SK-N-MC (cell line): Measurements from ENCODE around the gene NDOR1.
A peak's percentile ranks its signal among the peaks of the same experiment; 100 is the strongest.

Experiments
- DNase-seq: peaks from one replicate; pipeline ENCODE4 v3.0.0-alpha.2; 2011; ENCODE audit warnings: low read depth, low spot score
- H3K27ac ChIP-seq: fragments of 200-600 bp; sonication (generic); 2 replicates; pipeline ENCODE4 v1.5.1; 2016; ENCODE audit warnings: mixed run types
- H3K36me3 ChIP-seq: fragments of 200-600 bp; sonication (generic); 2 replicates; pipeline ENCODE4 v1.6.1; 2017; ENCODE audit warnings: antibody characterized with exemption, low read length, mixed read lengths; ENCODE audit not compliant: insufficient read depth
- H3K4me3 ChIP-seq: fragments of 200-600 bp; sonication (generic); 2 replicates; pipeline ENCODE4 v1.5.1; 2016
- H3K9ac ChIP-seq: fragments of 200-600 bp; sonication (generic); 2 replicates; pipeline ENCODE4 v1.8.0; 2017; ENCODE audit warnings: mixed run types, mixed read lengths; ENCODE audit not compliant: insufficient read length
- H3K9me3 ChIP-seq: fragments of 200-600 bp; sonication (generic); 2 replicates; pipeline ENCODE4 v1.6.1; 2017; ENCODE audit warnings: low read depth, mild to moderate bottlenecking, antibody characterized with exemption, low read length, moderate library complexity, mixed read lengths
- EZH2 ChIP-seq: fragments of 200-600 bp; sonication (generic); IDR thresholded peaks from one replicate; pipeline ENCODE4 v1.6.1; 2017; ENCODE audit warnings: antibody characterized with exemption
- FOXP2 ChIP-seq: optimal IDR thresholded peaks from 2 replicates; pipeline ENCODE3; 2011; ENCODE audit warnings: mild to moderate bottlenecking, moderate library complexity; ENCODE audit not compliant: insufficient read depth; ENCODE audit errors: extremely low read length, control extremely low read depth
- POLR2AphosphoS5 ChIP-seq: IDR thresholded peaks from 2 replicates; pipeline ENCODE4 v1.6.1; 2012; ENCODE audit warnings: mild to moderate bottlenecking, low read depth, low read length, borderline replicate concordance

Gene NDOR1

GRCh38 chr9:137205126-137206069 is at the start of gene NDOR1, which contains the start of gene TMEM203:
NDOR1 (plus strand) TSS chr9:137205700; CDS start chr9:137205778, 78 bp downstream.
TMEM203 (minus strand) TSS chr9:137205648; CDS start chr9:137205414, 234 bp downstream.
- no peaks in the 10 kb centered on the region for H3K36me3 ChIP-seq
- H3K27ac ChIP-seq = peak within 1 kb of the TSS; percentile 70; the same call in 1 of the 2 replicates

DNA sequence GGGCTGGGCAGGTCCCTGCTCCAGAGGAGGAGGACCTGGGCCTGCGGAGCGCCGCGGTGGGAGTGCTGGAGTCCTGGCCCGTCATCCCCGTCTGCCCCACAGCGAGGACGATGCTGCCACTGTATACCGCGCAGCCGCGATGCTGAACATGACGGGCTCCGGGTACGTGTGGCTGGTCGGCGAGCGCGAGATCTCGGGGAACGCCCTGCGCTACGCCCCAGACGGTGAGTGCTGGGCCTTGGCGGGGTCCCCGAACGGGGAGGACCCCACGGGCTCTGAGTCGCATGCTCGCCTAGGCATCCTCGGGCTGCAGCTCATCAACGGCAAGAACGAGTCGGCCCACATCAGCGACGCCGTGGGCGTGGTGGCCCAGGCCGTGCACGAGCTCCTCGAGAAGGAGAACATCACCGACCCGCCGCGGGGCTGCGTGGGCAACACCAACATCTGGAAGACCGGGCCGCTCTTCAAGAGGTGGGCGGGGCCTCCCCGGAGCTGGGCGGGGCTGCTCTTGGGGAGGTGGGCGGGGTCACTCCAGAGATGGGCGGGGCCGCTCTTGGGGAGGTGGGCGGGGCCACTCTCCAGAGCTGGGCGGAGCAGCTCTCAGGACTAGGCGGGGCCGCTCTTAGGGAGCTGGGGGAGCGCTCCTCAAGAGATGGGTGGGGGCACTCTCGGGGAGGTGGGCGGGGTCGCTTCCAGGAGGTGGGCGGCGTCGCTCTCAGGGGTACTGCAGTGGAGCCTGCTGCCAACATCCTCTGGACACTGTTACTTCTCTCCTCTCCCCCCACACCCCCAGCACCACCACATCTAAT is 48.7 kb upstream of the NDOR1 start:
- Histone ChIP-seq H3K4me3 (peak overlapping the region; percentile 62), H3K36me3 (no peaks in the 10 kb centered on the region), H3K27ac (no peak overlapping the region), H3K9ac (no peak overlapping the region), H3K9me3 (no peaks in the 10 kb centered on the region)
- no peak for TF ChIP-seq FOXP2
- TF ChIP-seq EZH2 = no peak
- no peak for TF ChIP-seq POLR2AphosphoS5
- peak; percentile 37 for DNase-seq

More at GRCh38 chr9:137205126-137206069, at the start of gene NDOR1, which contains the start of gene TMEM203:
- TF ChIP-seq POLR2AphosphoS5 (peak; percentile 91), EZH2 (no peak)
- Histone ChIP-seq H3K9me3 (no peaks in the 10 kb centered on the region), H3K9ac (peak within 1 kb of the TSS; percentile 90), H3K4me3 (peak within 1 kb of the TSS; percentile 92)
- no peak for DNase-seq

DNA sequence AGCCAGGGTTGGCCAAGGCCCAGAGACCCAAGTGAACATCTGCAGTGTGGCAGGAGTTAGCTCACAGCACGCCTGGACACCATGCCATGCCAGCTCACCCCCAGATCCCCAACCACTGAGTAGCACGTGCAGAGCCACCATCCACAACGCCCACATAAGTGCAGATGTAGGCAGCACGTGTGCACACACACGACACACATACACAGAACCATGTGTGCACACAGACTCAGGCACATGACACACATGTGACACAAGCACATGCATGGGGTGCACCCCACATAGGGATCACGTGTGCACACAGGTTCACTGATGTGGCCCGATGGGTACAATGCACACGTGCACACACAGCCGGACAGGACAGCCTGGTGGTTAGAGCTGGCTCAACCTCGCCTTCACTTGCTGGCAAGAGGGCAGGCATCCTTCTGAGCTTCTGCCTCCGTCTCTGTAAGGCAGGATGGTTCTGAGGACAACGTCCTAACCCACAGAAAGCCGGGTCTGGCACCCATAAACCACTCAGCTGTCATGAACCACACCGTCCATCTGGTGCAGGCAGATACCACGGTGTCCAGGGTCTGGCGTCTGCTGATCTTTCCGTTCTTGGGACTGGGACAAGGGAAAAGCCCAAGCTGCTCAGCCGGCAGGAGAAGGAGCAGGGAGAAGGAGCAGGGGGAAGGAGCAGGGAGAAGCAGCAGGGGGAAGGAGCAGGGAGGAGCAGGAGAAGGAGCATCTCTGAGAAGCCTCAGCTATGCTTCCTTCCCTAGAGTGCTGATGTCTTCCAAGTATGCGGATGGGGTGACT is 47.7 kb upstream of the NDOR1 start:
- H3K9ac ChIP-seq = no peak overlapping the region
- H3K9me3 ChIP-seq = no peaks in the 10 kb centered on the region
- TF ChIP-seq FOXP2 = no peak
- TF ChIP-seq EZH2 = no peak
- TF ChIP-seq POLR2AphosphoS5 = no peak
- H3K36me3 ChIP-seq = no peaks in the 10 kb centered on the region
- H3K27ac ChIP-seq = no peak overlapping the region
- no peak for DNase-seq
- no peak overlapping the region for H3K4me3 ChIP-seq

- Histone ChIP-seq H3K27ac (no peak overlapping the region), H3K4me3 (no peak overlapping the region), H3K9ac (no peak overlapping the region), H3K36me3 (no peaks in the 10 kb centered on the region), H3K9me3 (no peaks in the 10 kb centered on the region)
- TF ChIP-seq FOXP2 (no peak), POLR2AphosphoS5 (no peak), EZH2 (no peak)
- no peak for DNase-seq
Measured at GRCh38 chr9:137158625-137159024, 46.9 kb upstream of the NDOR1 start.

DNA sequence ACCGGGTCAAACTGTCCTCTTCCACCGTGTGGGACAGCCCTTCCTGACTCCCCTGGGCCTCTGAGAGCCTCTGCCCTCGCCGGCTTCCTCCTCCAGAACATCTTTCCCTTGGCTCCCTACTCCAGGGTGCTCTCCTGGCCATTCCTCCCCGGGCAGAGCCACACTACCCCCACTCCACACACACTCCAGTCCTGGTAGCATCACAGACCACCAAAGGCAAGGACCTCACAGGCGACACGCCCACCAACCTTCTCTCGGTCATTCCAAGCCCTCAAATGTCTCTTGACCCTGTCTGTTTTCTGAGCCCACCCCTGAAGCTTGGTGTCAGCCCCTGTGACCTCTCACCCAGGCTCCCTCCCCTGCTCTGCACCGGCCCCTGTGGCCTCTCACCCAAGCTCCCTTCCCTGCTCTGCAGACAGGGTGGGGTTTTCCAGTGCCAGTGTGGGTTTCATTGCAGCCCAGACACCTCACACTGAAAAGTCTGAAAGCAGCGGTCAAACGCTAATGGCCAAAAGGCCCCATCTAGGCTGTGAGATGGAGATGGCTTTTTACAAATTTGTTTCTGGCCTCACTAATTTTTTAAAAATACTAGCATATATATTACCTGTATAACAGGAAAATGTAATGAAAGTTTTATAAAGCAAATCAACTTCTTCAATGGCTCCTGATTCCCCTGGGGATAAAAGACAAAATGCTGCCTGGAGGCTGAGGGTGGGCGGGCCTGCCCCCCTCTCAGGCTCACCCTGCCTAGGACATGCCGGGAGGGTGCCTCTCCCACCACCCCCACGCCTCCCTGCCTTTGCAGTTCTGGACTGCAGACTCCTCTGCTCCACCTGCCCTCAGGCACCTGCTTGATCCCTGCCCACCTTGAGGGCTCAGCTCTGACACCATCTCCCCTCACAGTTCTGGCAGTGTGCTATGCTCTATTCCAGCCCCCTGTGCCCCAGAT is 46.1 kb upstream of the NDOR1 start:
- no peak for TF ChIP-seq FOXP2
- no peak for TF ChIP-seq EZH2
- TF ChIP-seq POLR2AphosphoS5 = no peak
- no peak overlapping the region for H3K4me3 ChIP-seq
- H3K27ac ChIP-seq = no peak overlapping the region
- H3K9ac ChIP-seq = no peak overlapping the region
- DNase-seq = no peak
- H3K36me3 ChIP-seq = no peaks in the 10 kb centered on the region
- no peaks in the 10 kb centered on the region for H3K9me3 ChIP-seq

- Histone ChIP-seq H3K4me3 (no peak overlapping the region), H3K27ac (no peak overlapping the region)
Measured at GRCh38 chr9:137160054-137160425, 45.5 kb upstream of the NDOR1 start.

DNA sequence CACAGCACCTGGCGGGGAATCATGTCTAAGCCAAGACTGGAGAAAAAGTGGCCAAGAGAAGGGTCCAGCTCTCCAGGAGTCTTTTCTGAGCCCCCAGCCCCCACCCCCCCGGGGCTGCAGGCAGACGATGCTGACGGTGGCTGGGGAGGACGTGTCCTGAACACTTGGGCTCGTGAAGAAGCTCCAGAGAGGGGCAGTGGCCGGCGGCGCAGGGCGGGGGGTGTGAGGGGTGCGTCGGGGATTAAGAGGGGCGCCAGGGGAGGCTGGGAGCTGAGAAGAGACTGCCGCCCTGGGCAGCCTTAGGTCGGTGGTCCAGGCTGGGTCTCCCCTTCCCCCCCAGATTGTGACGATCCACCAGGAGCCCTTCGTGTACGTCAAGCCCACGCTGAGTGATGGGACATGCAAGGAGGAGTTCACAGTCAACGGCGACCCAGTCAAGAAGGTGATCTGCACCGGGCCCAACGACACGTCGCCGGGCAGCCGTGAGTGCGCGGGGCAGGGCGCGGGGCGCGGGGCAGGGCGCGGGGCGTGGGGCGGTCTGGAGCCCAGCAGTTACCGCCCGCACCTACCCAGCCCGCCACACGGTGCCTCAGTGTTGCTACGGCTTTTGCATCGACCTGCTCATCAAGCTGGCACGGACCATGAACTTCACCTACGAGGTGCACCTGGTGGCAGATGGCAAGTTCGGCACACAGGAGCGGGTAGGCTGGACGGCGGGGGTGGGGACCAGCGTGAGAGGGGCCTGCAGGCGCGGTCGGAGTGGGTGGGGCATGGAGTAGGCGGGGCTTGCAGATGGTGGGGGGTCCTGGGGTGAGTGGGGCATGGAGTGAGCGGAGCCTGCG is 44.6 kb upstream of the NDOR1 start:
- TF ChIP-seq FOXP2 (no peak), EZH2 (no peak), POLR2AphosphoS5 (no peak)
- Histone ChIP-seq H3K36me3 (no peaks in the 10 kb centered on the region), H3K9ac (no peak overlapping the region), H3K27ac (no peak overlapping the region), H3K9me3 (no peaks in the 10 kb centered on the region), H3K4me3 (no peak overlapping the region)
- DNase-seq = no peak

More at GRCh38 chr9:137160054-137160425, 45.5 kb upstream of the NDOR1 start:
- Histone ChIP-seq H3K9ac (no peak overlapping the region), H3K9me3 (no peaks in the 10 kb centered on the region), H3K36me3 (no peaks in the 10 kb centered on the region)
- no peak for DNase-seq
- no peak for TF ChIP-seq FOXP2
- no peak for TF ChIP-seq POLR2AphosphoS5
- no peak for TF ChIP-seq EZH2
